Left kidney (tissue), 2 donors: Measurements from ENCODE around the gene POLR2F. TPM values are rescaled to one million over a fixed set of nuclear protein-coding genes. Genes with fewer than 3 reads are reported as not detected.
"Not testable (repeated sequence)": the region's sequence is repeated elsewhere in the genome, so short reads cannot be mapped to it uniquely, and the experiment has no call there.

Experiments
- DNase-seq: peaks from one replicate; pipeline ENCODE4 v3.0.0-alpha.2; 2013
- polyA plus RNA-seq: library from polyadenylated mRNA; unstranded; fragments of 120-200 nt; gene quantifications from one replicate; pipeline ENCODE4 v1.2.1, GENCODE V29; 2013; ENCODE audit not compliant: insufficient read length

The POLR2F gene
- polyA plus RNA-seq, 1 donor = 61.8 TPM

- DNase-seq = no peak
Measured at GRCh38 chr22:37923927-37924326, 29.6 kb upstream of the POLR2F start.

- no peak for DNase-seq
Measured at GRCh38 chr22:37924386-37925065, 29.0 kb upstream of the POLR2F start.

GRCh38 chr22:37925330-37925729 lies 28.2 kb upstream of the POLR2F start:
- DNase-seq = no peak

- DNase-seq = no peak
Measured at GRCh38 chr22:37925767-37926166, 27.7 kb upstream of the POLR2F start.

- DNase-seq = no peak
Measured at GRCh38 chr22:37926358-37926757, 27.1 kb upstream of the POLR2F start.

GRCh38 chr22:37926771-37927636 lies 26.5 kb upstream of the POLR2F start:
- no peak for DNase-seq

GRCh38 chr22:37927637-37927936 lies 25.9 kb upstream of the POLR2F start:
- DNase-seq = no peak

GRCh38 chr22:37929390-37929789 lies 24.1 kb upstream of the POLR2F start:
- DNase-seq = no peak

GRCh38 chr22:37930270-37930951 lies 23.1 kb upstream of the POLR2F start:
- DNase-seq = no peak

- DNase-seq = no peak
Measured at GRCh38 chr22:37930952-37931440, 22.5 kb upstream of the POLR2F start.

GRCh38 chr22:37931893-37932389 lies 21.6 kb upstream of the POLR2F start:
- no peak for DNase-seq

GRCh38 chr22:37932401-37932800 lies 21.1 kb upstream of the POLR2F start:
- no peak for DNase-seq

- no peak for DNase-seq
Measured at GRCh38 chr22:37932821-37933578, 20.5 kb upstream of the POLR2F start.

- DNase-seq = peak; percentile 80
Measured at GRCh38 chr22:37933711-37934376, 19.7 kb upstream of the POLR2F start.

- no peak for DNase-seq
Measured at GRCh38 chr22:37940698-37941376, 12.7 kb upstream of the POLR2F start.

GRCh38 chr22:37942133-37942532 lies 11.4 kb upstream of the POLR2F start:
- DNase-seq = no peak

- DNase-seq = peak; percentile 45
Measured at GRCh38 chr22:37943136-37943824, 10.2 kb upstream of the POLR2F start.

GRCh38 chr22:37943825-37944198 lies 9.7 kb upstream of the POLR2F start:
- DNase-seq = no peak

GRCh38 chr22:37944423-37944822 lies 9.1 kb upstream of the POLR2F start:
- not testable (repeated sequence) for DNase-seq

GRCh38 chr22:37947142-37947795 lies 6.2 kb upstream of the POLR2F start:
- DNase-seq = not testable (repeated sequence)
